Measurements from ENCODE around the gene TIAL1.

- TF ChIP-seq CTCF (IDR thresholded peaks at IDR 0.05 in 8 of 11, conservative IDR thresholded peaks at IDR 0.05 in 3 of 11) = no peak
- TF ChIP-seq POLR2A (IDR thresholded peaks at IDR 0.05) = no peak
- TF ChIP-seq POLR2AphosphoS5 (IDR thresholded peaks at IDR 0.05) = no peak
Observed at GRCh38 chr10:119595134-119595675, 1.6 kb downstream of the TIAL1 start.
